Epithelial cell of esophagus (primary cell): ENCODE data around the gene TPT1.
"Not testable (repeated sequence)": the region's sequence is repeated elsewhere in the genome, so short reads cannot be mapped to it uniquely, and the experiment has no call there.

Source experiments
- DNase-seq: peaks from one replicate; pipeline ENCODE4 v3.0.0; 2010; ENCODE audit warnings: low read depth
- H3K4me3 ChIP-seq: 2 replicates; pipeline ENCODE4 v1.5.1; 2011; ENCODE audit warnings: mild to moderate bottlenecking, low read length, control low read depth
- CTCF ChIP-seq: IDR thresholded peaks from 2 replicates; pipeline ENCODE4 v1.5.1; 2011; ENCODE audit warnings: low read depth, mild to moderate bottlenecking, low read length, control low read depth, inconsistent platforms; ENCODE audit not compliant: insufficient read depth; ENCODE audit errors: missing control alignments

TPT1 gene

GRCh38 chr13:45305079-45305478 is 35.9 kb downstream of the TPT1 start:
- no peak for TF ChIP-seq CTCF
- no peak overlapping the region for H3K4me3 ChIP-seq
- no peak for DNase-seq

- TF ChIP-seq CTCF: no peak
- no peak for DNase-seq
- no peak overlapping the region for H3K4me3 ChIP-seq
Measured at GRCh38 chr13:45303866-45304265, 37.1 kb downstream of the TPT1 start.

GRCh38 chr13:45303026-45303425 is 38.0 kb downstream of the TPT1 start:
- no peak for TF ChIP-seq CTCF
- no peak for DNase-seq
- H3K4me3 ChIP-seq: no peak overlapping the region

GRCh38 chr13:45302507-45302906 is 38.5 kb downstream of the TPT1 start:
- no peak overlapping the region for H3K4me3 ChIP-seq
- no peak for TF ChIP-seq CTCF
- no peak for DNase-seq

GRCh38 chr13:45301263-45301662 is 39.7 kb downstream of the TPT1 start:
- no peak overlapping the region for H3K4me3 ChIP-seq
- DNase-seq: no peak
- no peak for TF ChIP-seq CTCF

GRCh38 chr13:45300190-45300985 is 40.6 kb downstream of the TPT1 start:
- TF ChIP-seq CTCF: no peak
- DNase-seq: no peak

GRCh38 chr13:45299194-45299593 is 41.8 kb downstream of the TPT1 start:
- no peak overlapping the region for H3K4me3 ChIP-seq
- no peak for TF ChIP-seq CTCF
- DNase-seq: no peak

More at GRCh38 chr13:45300190-45300985, 40.6 kb downstream of the TPT1 start:
- H3K4me3 ChIP-seq: no peak overlapping the region

GRCh38 chr13:45298550-45298949 is 42.4 kb downstream of the TPT1 start:
- H3K4me3 ChIP-seq, DNase-seq: not testable (repeated sequence)
